Subcutaneous adipose tissue (tissue), 4 donors: Measurements from ENCODE around the gene SNAP91. TPM values are rescaled to one million over a fixed set of nuclear protein-coding genes. Genes with fewer than 3 reads are reported as not detected.

ENCODE experiments used
- total RNA-seq, 4 donors: library from RNA; depleted of rRNA; stranded (reverse); fragments of >200 nt; gene quantifications; one replicate each; pipeline ENCODE4 v1.1.0, GENCODE V29; 2016
- TF ChIP-seq, protein P1 (sequence below): fragments of 450-650 bp; IDR thresholded peaks from one replicate; pipeline ENCODE4 v1.5.1; 2016; ENCODE audit warnings: low read depth, mild to moderate bottlenecking, control low read depth, antibody characterized with exemption, moderate library complexity

The SNAP91 gene
- total RNA-seq, 4 donors from 2014 or later: not detected

DNA sequence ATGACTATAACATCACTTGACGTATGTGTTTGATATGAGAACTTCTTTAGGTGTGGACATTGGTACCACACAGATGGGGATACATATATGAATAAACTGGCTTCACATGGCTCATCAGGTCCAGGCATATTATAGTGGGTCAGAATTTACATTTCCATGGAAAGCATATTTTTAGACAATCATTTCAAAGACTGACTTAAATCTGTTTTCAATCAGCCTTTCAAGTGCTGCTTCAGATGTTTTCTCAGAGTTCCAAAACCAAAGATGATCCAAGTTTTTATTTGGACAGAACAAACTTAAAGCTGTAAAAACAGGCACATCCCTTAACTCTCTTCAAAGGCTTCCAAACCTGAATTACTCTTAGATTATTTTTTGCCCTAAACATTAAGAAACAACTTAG, 108.4 kb downstream of the SNAP91 start:
- TF ChIP-seq, protein P1, sequence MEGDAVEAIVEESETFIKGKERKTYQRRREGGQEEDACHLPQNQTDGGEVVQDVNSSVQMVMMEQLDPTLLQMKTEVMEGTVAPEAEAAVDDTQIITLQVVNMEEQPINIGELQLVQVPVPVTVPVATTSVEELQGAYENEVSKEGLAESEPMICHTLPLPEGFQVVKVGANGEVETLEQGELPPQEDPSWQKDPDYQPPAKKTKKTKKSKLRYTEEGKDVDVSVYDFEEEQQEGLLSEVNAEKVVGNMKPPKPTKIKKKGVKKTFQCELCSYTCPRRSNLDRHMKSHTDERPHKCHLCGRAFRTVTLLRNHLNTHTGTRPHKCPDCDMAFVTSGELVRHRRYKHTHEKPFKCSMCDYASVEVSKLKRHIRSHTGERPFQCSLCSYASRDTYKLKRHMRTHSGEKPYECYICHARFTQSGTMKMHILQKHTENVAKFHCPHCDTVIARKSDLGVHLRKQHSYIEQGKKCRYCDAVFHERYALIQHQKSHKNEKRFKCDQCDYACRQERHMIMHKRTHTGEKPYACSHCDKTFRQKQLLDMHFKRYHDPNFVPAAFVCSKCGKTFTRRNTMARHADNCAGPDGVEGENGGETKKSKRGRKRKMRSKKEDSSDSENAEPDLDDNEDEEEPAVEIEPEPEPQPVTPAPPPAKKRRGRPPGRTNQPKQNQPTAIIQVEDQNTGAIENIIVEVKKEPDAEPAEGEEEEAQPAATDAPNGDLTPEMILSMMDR: no peak

DNA sequence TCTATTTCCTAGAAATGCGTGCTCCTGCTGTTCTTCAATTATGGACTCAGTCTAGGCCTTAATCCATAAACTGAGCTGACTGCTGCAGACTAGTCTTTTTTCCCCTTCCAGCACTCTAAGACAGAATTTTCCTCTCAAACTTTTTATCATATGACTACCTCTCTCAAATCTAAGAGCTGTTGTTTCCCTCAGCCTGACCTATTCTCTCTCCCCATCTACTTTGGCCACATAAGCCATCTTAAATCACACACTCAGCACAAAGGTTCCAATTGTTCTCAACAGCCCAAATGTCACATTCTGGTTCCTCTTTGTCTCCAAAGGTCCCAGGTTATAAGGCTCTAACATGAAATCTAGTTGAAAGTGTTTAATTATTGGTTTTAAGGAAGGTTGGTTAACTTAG, 111.4 kb downstream of the SNAP91 start:
- TF ChIP-seq, protein P1: no peak

DNA sequence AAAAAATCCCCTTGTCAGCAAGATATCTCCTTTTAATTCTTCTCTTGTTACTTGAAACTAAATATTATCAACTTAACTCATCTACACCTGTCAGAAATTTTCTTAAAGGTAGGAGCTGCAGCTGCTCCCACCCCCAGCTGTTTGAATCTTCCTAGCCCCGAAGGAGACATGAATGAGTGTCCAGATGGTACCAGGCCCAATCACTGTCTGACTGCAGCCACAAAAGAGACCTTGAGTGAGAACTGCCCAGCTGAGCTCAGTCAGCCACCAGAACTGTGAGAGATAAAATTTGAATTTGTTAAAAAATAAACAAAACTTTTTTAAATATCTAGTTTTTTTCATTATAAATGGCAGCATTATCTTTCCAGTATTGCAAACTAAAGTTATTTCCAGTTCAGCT, 111.8 kb downstream of the SNAP91 start:
- TF ChIP-seq, protein P1: no peak

DNA sequence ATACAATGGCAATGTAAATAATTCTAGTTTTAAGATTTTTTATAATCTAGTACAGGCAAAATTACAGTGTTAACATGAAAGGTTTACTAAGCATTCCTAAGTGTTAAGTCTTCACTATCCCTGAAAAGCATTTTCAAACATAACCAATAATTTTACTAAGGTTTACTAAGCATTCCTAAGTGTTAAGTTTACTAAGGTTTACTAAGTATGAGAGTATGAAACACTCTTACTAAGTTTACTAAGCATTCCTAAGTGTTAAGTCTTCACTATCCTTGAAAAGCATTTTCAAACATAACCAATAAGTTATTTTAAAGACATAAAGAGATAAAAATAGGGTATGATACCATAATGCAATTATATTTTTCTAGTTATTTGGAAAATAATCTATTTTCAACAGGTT, 114.0 kb downstream of the SNAP91 start:
- TF ChIP-seq, protein P1: no peak

DNA sequence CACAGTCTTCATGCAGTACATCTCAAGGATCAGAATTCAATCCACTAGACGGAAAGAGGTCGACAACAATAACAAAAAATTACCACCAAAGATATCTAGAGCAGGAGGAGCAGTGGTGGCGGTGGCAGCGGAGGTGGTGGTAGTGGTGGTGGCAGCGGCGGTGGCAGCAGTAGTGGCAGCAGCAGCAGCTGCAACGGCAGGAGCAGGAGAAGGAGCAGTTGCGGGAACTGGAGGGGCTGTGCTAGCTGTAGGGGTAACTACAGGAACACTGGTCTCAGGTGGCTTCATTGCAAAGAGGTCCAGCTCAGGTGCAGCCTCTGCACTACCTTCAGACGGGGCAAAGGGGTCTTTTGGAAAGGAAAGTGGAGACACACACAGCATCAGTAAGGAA, 115.5 kb downstream of the SNAP91 start:
- TF ChIP-seq, protein P1: no peak

DNA sequence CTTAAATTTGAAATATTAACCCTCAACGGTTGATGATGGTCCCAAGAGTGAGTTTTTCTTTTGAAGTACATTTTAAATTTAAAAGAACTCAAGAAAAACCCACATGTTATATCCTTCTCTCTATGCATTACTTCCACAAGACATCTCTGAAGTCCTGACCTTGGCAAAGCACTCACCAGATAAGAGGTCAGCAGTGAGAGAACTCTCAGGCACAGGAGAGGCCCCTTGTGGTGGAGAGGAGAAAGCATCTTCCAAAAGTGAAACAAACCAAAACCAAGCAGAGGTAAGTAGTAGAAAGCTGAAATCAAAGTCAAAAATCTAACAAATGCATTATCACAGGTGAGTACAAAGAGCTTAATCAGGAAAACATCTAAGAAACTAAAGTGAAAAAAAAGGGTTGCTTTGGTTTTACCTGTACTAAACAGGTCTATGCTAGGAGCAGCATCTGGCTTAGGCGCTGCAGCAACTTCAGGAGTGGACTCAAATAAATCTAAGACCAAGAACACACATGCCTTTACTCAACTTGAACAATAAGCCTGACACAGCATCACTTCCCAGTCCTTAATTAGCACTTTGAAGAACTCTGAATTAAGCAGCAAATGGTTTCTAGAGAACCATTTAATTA, 116.0 kb downstream of the SNAP91 start:
- TF ChIP-seq, protein P1: no peak

DNA sequence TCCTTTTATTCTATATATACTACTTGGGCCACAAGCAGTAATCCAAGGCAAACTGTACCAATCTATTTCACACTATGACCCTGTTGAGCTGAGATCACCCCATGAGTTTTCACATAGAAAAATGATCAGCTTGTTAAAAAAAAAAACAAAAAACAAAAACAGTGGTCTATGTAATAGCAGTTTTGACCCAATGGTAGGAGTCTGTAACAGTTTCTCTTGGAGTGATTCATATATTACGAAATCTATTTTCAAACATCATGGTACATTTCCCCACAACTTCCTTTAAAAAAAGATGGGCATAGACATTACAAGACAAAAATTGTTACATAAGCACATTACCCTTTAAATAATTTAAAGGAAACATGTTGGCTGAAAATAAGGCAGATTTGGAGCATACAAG, 118.5 kb downstream of the SNAP91 start:
- TF ChIP-seq, protein P1: no peak
